PC-3 (cell line): Measurements from ENCODE around the gene NCCRP1. TPM values are rescaled to one million over a fixed set of nuclear protein-coding genes. Genes with fewer than 3 reads are reported as not detected.

ENCODE experiments used
- ATAC-seq: fragments of 200-7000 bp; cut with Tn5 transposase; 2 replicates; pipeline ENCODE4 v1.9.1; 2020; ENCODE audit warnings: mild to moderate bottlenecking, moderate library complexity
- BruUV-seq: library from RNA; stranded (reverse); fragments of 400-500 nt; replicated peaks from 2 replicates; lab custom pipeline; 2021; lab: Mats Ljungman, UMichigan
- CTCF ChIA-PET: fragments of 300-600 bp; sonication (Branson Sonifier 250); formaldehyde crosslinking; loops from one replicate; lab custom pipeline; 2022; ENCODE audit warnings: antibody characterized with exemption; lab: Charles Lee
- POLR2A ChIA-PET: fragments of 300-600 bp; sonication (Branson Sonifier 250); formaldehyde crosslinking; loops from one replicate; lab custom pipeline; 2022; ENCODE audit warnings: antibody characterized with exemption; ENCODE audit not compliant: unreplicated experiment; lab: Charles Lee
- DNase-seq: peaks from one replicate; pipeline ENCODE4 v3.0.0-alpha.2; 2015
- H2AFZ ChIP-seq: fragments of 300-600 bp; sonication (generic); 2 replicates; pipeline ENCODE4 v1.6.0; 2016; ENCODE audit warnings: antibody characterized with exemption, low read length
- H3F3A ChIP-seq: fragments of 300-600 bp; sonication (generic); one replicate; pipeline ENCODE4 v1.6.0; 2017; ENCODE audit warnings: antibody characterized with exemption, low read length, control low read depth, mild to moderate bottlenecking; ENCODE audit not compliant: unreplicated experiment
- H3K27ac ChIP-seq: fragments of 300-600 bp; sonication (generic); 2 replicates; pipeline ENCODE4 v1.5.1; 2016; ENCODE audit warnings: mild to moderate bottlenecking, low read length
- H3K27me3 ChIP-seq: fragments of 300-600 bp; sonication (generic); 2 replicates; pipeline ENCODE4 v1.6.1; 2016; ENCODE audit warnings: low read length, mixed read lengths
- H3K36me3 ChIP-seq: fragments of 300-600 bp; sonication (generic); 2 replicates; pipeline ENCODE4 v1.6.1; 2016; ENCODE audit warnings: low read depth, mixed run types, low read length, mixed read lengths
- H3K4me1 ChIP-seq: fragments of 300-600 bp; sonication (generic); 2 replicates; pipeline ENCODE4 v1.5.1; 2016; ENCODE audit warnings: low read length; ENCODE audit not compliant: insufficient read depth
- H3K4me2 ChIP-seq: fragments of 300-600 bp; sonication (generic); 2 replicates; pipeline ENCODE4 v1.6.0; 2016; ENCODE audit warnings: low read length
- H3K4me3 ChIP-seq: fragments of 300-600 bp; sonication (generic); 2 replicates; pipeline ENCODE4 v1.5.1; 2016; ENCODE audit warnings: mild to moderate bottlenecking, low read length, mixed read lengths
- H3K79me2 ChIP-seq: fragments of 300-600 bp; sonication (generic); 2 replicates; pipeline ENCODE4 v1.6.1; 2017; ENCODE audit warnings: low read length, mixed read lengths
- H3K9ac ChIP-seq: fragments of 300-600 bp; sonication (generic); 2 replicates; pipeline ENCODE4 v1.6.0; 2016; ENCODE audit warnings: mild to moderate bottlenecking, low read length
- H3K9me2 ChIP-seq: fragments of 300-600 bp; sonication (generic); replicated peaks from 2 replicates; pipeline ENCODE4 v1.6.1; 2016; ENCODE audit warnings: mixed run types, low read length, mixed read lengths
- H3K9me3 ChIP-seq: fragments of 300-600 bp; sonication (generic); 2 replicates; pipeline ENCODE4 v1.6.1; 2016; ENCODE audit warnings: low read length, mixed read lengths
- H4K20me1 ChIP-seq: fragments of 300-600 bp; sonication (generic); 2 replicates; pipeline ENCODE4 v1.6.1; 2016; ENCODE audit warnings: low read length, mixed read lengths
- CTCF ChIP-seq: fragments of 300-600 bp; sonication (generic); conservative IDR thresholded peaks from 2 replicates; pipeline ENCODE4 v1.5.1; 2017; ENCODE audit warnings: antibody characterized with exemption, low read depth, mild to moderate bottlenecking, low read length
- EZH2 ChIP-seq: fragments of 300-600 bp; sonication (generic); IDR thresholded peaks from one replicate; pipeline ENCODE4 v1.6.1; 2017; ENCODE audit warnings: antibody characterized with exemption, mild to moderate bottlenecking, low read length; ENCODE audit not compliant: unreplicated experiment
- EZH2phosphoT487 ChIP-seq: fragments of 300-600 bp; sonication (generic); IDR thresholded peaks from 2 replicates; pipeline ENCODE4 v1.6.1; 2018; ENCODE audit warnings: mild to moderate bottlenecking, antibody characterized with exemption, low read length, borderline replicate concordance
- intact Hi-C: fragments of 100-400 bp; cut with micrococcal nuclease; formaldehyde crosslinking; loops from 2 replicates; pipeline ENCODE4 v1.9.0; 2023
- total RNA-seq: library from RNA; depleted of rRNA; stranded (reverse); fragments of >200 nt; gene quantifications from 2 replicates; pipeline ENCODE4 v1.2.3, GENCODE V29; 2014

Gene NCCRP1
- total RNA-seq, 1 experiment from 2014 or later, result 2.2 TPM

GRCh38 chr19:39178296-39179006 lies 18.3 kb upstream of the NCCRP1 start:
- H3K4me2 ChIP-seq, result no peak overlapping the region
- CTCF ChIA-PET, result no interaction called here
- no peaks in the 10 kb centered on the region for H3K36me3 ChIP-seq
- no peak overlapping the region for H2AFZ ChIP-seq
- ATAC-seq (no peak), DNase-seq (no peak)
- no peak for TF ChIP-seq CTCF
- no peak overlapping the region for H3K4me3 ChIP-seq
- H4K20me1 ChIP-seq, result no peaks in the 10 kb centered on the region
- no peaks in the 10 kb centered on the region for H3K9me2 ChIP-seq
- no peaks in the 10 kb centered on the region for H3K27me3 ChIP-seq
- POLR2A ChIA-PET, result no interaction called here
- no TSS peak for BruUV-seq
- H3K9me3 ChIP-seq, result no peaks in the 10 kb centered on the region
- no peak overlapping the region for H3K9ac ChIP-seq
- H3K79me2 ChIP-seq, result no peaks in the 10 kb centered on the region
- H3K27ac ChIP-seq, result no peak overlapping the region
- intact Hi-C loops, result no loop called here
- H3K4me1 ChIP-seq, result no peaks in the 10 kb centered on the region
- no peaks in the 10 kb centered on the region for H3F3A ChIP-seq

DNA sequence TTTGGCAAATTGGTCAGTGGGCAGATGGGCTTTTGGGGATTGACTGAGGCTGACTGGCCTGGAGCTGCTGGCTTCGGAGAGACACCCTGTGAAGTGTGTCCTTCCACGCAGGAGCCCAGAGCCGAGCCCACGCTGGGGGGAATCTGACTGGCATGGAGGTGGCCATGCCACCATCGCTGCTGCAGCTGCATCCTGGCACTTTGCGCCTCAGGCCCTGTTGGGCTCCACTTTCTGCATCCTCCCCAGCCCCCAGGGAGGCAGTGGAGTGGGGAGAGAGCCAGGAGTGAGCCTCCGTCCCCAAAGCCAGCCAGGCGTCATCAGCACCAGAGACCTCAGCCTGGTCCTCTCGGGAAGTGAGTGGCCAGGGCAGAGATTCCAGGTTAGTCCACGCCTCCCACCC lies 17.0 kb upstream of the NCCRP1 start:
- CTCF ChIA-PET, result no interaction called here

GRCh38 chr19:39180749-39181148 lies 16.0 kb upstream of the NCCRP1 start:
- Histone ChIP-seq H3K9ac (no peak overlapping the region), H3K4me3 (no peak overlapping the region), H3K36me3 (no peaks in the 10 kb centered on the region), H3K9me2 (no peaks in the 10 kb centered on the region), H3K4me2 (no peak overlapping the region), H3K9me3 (no peaks in the 10 kb centered on the region), H3K27ac (no peak overlapping the region), H3K4me1 (no peaks in the 10 kb centered on the region), H2AFZ (no peak overlapping the region), H4K20me1 (no peaks in the 10 kb centered on the region), H3F3A (no peaks in the 10 kb centered on the region), H3K27me3 (no peaks in the 10 kb centered on the region), H3K79me2 (no peaks in the 10 kb centered on the region)
- CTCF ChIA-PET, result no interaction called here
- ATAC-seq (no peak), DNase-seq (no peak)
- BruUV-seq, result no TSS peak
- POLR2A ChIA-PET, result no interaction called here
- TF ChIP-seq EZH2 (no peak), CTCF (no peak), EZH2phosphoT487 (no peak)
- intact Hi-C loops, result no loop called here

More for the DNA sequence above, 17.0 kb upstream of the NCCRP1 start:
- Histone ChIP-seq H3F3A (no peaks in the 10 kb centered on the region), H3K4me3 (no peak overlapping the region), H3K27me3 (no peaks in the 10 kb centered on the region), H3K9me2 (no peaks in the 10 kb centered on the region), H3K9ac (no peak overlapping the region), H3K36me3 (no peaks in the 10 kb centered on the region), H4K20me1 (no peaks in the 10 kb centered on the region), H3K4me2 (no peak overlapping the region), H3K27ac (no peak overlapping the region), H3K4me1 (no peaks in the 10 kb centered on the region), H3K79me2 (no peaks in the 10 kb centered on the region), H2AFZ (no peak overlapping the region), H3K9me3 (no peaks in the 10 kb centered on the region)
- POLR2A ChIA-PET, result no interaction called here
- ATAC-seq (no peak), DNase-seq (no peak)
- TF ChIP-seq EZH2phosphoT487 (no peak), CTCF (no peak), EZH2 (no peak)
- intact Hi-C loops, result no loop called here
- BruUV-seq, result no TSS peak
